ENCODE data around the gene SLC25A17.
"Not testable (repeated sequence)": the region's sequence is repeated elsewhere in the genome, so short reads cannot be mapped to it uniquely, and the experiment has no call there.

Gene SLC25A17, protein sequence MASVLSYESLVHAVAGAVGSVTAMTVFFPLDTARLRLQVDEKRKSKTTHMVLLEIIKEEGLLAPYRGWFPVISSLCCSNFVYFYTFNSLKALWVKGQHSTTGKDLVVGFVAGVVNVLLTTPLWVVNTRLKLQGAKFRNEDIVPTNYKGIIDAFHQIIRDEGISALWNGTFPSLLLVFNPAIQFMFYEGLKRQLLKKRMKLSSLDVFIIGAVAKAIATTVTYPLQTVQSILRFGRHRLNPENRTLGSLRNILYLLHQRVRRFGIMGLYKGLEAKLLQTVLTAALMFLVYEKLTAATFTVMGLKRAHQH

DNA sequence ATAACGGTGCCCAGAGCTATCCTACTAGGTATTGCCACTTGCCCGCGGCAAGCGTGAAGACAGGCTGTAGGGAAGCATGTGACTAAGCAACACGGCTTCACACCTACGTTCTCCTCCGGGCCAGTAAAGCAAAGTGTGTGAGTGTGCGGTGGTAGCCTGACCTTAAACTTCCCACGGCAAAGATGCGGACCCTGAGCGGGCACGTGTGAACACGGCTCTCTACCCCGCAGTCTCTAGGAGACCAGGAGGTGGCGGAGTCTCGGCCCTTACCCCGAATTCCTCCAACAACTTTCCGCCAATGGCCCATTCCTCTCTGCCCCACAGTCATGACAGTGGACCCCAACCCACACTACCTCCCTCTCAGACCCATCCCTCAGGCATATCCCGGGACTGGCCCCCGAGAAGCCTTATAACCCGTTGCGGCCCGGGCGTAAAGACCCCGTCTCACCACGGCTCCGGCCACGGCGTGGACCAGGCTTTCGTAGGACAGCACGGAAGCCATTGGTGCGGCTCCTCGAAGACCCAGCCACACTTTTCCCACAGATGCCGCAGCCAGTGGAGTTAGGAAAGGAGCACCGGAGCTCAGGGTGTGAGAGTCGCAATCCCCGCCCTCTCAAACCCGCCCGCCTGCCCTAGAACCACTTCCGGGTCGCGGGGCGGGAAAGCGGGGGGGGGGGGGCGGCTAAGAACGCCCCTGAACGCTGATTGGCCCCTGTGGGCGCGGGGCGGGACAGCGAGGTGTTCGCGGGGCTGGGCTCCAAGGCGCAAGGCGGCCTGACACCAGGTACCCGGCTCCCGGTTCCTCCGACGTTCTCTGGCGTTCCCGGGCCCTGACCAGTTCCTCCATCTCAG is at the start of gene SLC25A17:
Gene SLC25A17 (minus strand): TSS at position 600 of the 852 bp plus-strand sequence. CDS start 98 bp downstream, at position 502.
- peak; percentile 91 for DNase-seq (ENCODE audit: low spot score)

DNA sequence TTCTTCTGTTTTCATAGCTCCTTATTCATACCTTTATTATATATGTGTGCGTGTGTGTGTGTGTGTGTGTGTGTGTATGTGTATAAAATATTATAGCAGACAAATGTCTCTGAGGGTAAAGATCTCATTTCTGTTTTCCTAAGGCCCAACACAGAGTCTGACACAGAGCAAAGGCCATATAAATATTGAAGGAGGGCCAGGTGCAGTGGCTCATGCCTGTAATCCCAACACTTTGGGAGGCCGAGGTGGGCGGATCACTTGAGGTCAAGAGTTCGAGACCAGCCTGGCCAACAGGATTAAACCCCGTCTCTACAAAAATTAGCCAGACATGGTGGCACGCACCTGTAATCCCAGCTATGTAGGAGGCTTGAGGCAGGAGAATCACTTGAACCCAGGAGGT is 49.2 kb upstream of the SLC25A17 start:
- not testable (repeated sequence) for DNase-seq (ENCODE audit: low spot score)

DNA sequence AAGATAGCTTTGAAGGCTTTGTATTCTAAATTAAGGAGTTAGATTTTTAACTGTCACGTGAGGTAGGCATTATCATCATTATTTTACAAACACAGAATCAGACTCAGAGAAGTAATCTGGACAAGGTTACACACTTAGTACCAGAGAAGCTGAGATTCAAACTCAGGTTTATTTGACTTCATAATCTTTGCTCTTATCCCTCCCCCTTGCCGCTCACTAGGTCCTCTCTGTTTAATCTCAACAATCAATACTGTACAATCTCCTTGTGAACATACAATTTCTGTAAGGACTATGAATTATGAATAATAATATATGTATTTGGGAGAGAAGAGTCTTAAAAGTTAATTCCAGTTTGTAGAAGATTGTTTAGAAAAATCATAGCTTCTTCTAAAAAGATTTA is 48.0 kb upstream of the SLC25A17 start:
- DNase-seq (ENCODE audit: low spot score), result no peak

DNA sequence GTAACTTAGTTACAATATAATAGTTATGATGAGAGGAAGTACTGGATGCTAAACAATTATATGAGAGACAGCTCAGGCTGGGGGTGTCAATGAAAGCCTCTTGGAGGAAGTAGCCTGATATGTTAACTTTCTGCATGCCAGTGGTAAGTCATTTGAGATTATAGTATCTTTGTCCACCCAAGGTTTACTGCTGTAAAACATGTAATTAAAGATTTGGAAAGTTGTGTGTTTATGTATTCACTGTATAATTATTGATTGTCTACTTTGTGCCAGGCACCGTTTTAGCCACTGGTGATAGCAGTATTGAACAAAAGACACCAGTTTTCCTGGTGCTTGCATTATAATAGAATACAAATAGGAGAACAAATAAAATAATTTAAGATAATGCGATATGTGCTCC is 43.4 kb upstream of the SLC25A17 start:
- no peak for DNase-seq (ENCODE audit: low spot score)

DNA sequence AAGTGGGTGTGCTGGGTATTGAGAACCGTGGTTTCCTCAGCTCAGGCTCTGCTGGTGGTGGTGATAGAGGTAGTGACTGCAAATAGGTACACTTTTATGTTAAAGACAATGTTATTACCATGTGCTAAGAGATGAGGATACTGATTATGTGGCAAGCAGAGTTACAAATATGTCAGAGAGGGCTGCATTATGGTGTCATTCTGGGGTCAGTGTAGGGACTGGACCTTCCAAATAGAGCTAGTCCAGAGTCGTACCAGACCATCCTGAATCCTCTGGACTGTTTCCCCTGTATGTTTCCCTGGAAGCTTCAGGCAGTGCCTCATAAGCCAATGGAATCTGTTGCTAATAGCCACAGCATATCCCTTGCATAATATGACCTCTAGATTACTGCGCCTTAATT is 42.9 kb upstream of the SLC25A17 start, which contains the start of gene DNAJB7:
Gene DNAJB7 (minus strand): TSS at position 101 of the 400 bp plus-strand sequence. CDS start 119 bp downstream, outside the sequence.
- DNase-seq (ENCODE audit: low spot score), result no peak

DNA sequence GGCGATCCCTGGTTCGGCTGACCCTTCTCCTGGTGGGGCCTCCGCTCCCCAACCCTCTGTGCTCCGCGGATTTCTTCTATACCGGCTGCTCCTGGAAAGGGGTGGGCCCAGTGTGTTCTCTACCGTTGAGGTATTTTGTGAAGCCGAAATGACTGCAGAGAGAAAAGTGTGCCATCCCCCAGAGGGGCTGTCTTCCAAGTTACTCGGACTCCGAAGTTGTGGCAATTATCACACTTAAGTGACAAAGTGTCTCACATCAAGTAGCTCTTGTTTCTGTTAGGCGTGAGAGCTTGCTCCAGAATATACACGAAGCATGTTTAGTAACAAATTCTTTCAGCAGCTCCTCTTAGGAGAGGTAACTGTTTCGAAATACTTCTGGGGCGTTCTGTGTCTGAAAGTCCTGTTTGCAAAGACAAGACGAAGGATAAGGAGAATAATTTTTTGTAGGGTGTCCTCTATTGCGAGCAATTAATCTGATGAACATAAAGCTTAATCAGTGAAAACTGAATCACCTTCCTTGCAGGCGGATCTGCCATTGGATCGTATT is 38.2 kb upstream of the SLC25A17 start:
- no peak for DNase-seq (ENCODE audit: low spot score)

DNA sequence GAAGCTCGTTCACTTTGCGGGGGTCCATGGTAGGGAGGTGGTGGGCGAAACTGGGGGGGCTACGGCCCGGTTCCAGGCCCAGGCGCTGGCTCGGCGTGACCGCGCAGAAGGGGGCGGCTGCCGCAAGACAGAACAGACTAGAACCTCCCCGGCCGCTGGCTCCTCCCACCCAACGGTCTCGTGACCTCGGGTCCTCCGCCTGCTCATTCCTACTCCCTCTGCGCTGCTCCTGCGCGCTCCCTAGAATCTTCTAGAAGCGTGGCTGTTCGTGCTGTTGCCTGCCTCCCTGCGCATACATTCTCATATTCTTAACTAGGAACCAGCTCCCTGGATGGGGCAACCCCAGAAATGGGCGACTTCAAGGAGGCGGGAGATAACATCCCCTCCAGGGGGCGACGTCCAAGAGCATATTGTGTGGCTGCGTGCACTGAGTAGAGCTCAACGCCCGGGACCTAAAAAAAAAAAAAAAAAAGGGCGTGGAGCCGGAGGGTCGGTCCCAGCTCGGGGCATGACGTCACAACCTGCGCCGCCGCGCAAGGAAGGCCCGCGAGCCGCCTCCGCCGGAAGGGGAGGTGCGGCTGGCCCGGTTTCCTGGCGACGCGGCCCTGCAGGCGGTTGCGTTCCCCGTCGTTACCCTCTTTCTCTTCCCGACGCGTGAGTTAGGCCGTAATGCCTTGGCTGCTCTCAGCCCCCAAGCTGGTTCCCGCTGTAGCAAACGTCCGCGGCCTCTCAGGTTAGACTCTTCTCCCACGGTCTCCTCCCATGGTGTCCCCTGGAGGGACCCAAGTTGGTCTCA is 37.6 kb upstream of the SLC25A17 start, which contains the start of the genes ST13 and XPNPEP3:
Gene ST13 (minus strand): TSS at position 127 of the 796 bp plus-strand sequence. CDS start 99 bp downstream, at position 28.
Gene XPNPEP3 (plus strand): TSS at position 636 of the 796 bp plus-strand sequence. CDS start 34 bp downstream, at position 670.
- DNase-seq (ENCODE audit: low spot score), result peak; percentile 85

DNA sequence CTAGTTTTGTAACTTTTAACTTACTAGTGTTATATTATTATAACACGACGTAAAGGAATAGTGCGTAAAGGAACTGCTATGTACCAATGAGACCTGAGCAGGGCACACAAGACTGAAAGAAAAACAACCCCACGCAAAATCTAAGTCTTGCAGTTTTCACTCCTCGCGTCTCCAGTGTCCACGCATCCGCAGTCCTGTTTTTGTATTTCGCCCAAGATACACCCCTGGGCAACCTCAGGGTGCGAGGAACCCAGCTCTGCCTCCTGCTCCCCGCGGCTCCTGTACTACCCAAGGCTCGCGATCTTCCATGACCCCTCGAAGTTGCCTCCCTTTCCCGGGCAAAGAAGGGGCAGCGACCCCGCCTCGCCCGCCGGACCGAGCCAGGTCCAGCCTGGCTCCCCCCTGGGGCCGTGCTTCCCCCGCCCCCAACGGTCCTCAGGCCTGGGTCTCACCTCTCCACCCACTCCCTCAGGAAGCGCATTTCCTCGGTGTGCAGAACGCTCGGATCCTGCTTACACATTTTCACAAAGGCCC is 36.9 kb upstream of the SLC25A17 start:
- DNase-seq (ENCODE audit: low spot score), result peak; percentile 10

DNA sequence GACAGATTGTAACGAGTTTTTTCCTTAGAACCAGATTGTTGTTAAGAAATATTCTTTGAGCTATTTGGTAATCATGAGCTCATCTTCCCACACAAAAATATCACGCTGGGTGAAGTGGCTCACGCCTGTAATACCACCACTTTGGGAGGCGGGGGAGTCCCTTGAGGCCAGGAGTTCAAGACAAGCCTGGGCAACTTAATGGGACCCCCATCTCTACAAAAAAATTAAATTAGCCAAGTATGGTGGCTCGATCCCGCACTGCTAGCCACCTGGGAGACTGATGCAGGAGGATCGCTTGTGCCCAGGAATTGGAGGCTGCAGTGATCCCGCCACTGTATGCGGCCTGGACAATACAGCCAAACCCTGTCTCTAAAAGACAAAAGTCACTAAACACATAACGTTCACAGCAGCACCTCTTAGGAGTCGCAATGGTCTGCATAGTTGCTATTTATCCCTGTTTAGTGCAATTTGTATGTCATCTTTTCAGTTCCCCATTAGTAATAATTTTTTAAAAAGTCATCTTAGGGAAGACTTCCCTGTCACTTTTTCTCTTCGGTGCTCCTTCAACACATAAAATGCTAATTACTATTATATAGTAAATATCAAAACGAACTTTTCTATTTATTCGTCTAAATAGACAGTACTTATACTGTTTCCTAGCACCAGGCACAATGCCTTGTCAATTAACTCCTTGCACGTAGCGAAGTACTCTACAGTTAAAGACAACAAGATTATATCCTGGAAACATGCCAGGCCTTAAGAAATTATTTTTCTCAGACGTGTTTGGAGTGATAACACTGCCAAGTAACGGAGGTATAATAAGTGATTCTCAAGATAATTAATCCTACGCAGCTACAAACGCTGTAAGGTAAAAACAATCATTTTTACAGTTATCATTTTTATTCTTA is 36.2 kb upstream of the SLC25A17 start:
- no peak for DNase-seq (ENCODE audit: low spot score)

DNA sequence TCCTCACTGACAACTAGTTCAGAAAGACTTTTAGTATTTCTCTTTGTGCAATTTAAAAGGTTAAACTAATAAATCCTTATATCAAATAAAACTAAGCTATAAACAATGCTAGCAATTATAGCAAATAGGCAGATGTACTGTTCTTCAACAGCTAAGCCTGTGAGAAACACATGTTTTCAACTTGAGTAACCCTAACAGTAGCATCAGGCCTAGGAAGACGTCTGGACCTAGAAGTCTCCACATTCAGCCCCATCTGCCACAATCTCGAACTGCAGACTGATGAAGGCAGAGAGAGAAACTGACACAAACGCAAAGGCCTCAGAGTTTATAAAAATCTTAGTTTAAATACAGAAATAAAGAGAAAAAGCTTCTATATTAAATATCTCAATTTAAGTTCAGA is 34.8 kb upstream of the SLC25A17 start:
- DNase-seq (ENCODE audit: low spot score), result no peak

DNA sequence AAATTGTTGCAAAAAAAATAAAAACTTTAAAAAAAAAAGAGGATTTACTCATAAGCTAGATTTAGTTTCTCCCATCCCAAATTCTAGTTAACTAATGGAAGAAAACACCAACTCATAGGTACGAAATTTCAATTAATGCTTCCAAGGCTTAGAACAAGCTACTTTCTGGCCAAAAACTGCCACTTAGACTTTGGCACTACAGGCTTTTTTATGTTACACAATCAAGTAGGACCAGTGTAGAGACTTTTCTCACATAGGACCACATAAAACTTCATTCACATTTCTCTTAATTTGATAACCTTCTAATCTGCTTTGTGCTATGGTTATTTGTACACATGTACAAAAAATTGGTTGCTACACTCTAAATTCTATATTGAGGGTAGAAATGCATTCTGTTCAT is 34.2 kb upstream of the SLC25A17 start:
- no peak for DNase-seq (ENCODE audit: low spot score)

DNA sequence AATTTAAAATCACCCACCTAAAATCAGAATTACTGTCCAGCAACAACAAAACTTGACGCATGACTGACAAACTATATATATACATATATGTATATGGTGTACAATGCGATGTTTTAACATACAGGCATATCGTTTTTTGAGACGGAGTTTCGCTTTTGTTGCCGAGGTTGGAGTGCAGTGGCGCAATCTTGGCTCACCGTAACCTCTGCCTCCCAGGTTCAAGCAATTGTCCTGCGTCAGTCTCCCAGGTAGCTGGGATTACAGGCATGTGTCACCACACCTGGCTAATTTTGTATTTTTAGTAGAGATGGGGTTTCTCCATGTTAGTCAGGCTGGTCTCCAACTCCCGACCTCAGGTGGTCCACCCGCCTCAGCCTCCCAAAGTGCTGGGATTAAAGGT is 26.7 kb upstream of the SLC25A17 start:
- not testable (repeated sequence) for DNase-seq (ENCODE audit: low spot score)

DNA sequence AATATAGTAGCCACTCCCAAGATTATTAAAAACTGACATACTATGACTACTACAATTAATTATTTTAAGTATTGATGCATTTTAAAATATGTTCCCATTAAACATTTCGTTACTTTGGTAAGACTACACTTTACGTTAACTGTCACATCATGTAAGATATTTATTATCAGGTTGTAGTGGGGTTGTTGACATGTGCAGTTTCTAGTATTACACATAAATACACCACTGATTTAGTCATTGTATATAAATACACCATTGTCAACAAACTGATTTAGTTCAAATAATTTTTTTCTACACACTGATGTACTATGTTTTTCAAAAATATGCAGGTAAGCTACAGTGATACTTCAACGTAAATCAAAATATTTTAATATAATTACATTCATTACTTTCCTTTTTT is 25.8 kb upstream of the SLC25A17 start:
- no peak for DNase-seq (ENCODE audit: low spot score)

DNA sequence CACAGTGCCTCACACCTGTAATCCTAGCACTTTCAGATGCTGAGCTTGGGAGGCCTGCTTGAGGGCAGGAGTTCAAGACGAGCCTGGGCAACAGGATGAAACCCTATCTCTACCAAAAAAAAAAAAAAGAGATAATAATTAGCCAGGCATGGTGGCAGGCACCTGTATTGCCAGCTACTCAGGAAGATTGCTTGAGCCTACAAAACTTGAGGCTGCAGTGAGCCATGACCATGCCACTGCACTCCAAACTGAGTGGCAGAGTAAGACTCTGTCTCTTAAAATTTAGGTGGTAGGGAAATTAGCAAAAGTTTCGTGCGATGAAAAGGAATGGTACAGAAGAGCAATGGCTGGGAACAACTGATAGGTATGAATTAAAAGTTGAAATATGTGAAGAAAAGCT is 19.3 kb upstream of the SLC25A17 start:
- DNase-seq (ENCODE audit: low spot score), result no peak

DNA sequence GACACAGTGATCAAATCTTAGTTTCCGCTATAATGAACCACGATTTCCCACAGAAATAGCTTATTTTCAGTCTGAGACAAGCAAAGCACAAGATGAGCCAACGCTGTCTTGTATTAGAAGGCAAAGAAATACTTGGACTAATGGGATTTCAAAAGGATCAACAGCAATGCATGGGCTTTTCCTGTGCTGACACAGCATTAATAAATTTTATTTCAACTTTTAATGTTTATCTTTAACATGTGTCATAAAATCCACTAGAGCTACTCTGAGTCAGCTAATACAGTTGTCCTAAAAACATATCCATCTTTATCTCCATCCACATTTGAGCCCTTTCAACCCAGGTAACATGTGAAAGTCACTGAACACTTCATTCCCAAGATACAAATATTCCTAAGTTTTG is 15.5 kb upstream of the SLC25A17 start:
- DNase-seq (ENCODE audit: low spot score), result no peak

DNA sequence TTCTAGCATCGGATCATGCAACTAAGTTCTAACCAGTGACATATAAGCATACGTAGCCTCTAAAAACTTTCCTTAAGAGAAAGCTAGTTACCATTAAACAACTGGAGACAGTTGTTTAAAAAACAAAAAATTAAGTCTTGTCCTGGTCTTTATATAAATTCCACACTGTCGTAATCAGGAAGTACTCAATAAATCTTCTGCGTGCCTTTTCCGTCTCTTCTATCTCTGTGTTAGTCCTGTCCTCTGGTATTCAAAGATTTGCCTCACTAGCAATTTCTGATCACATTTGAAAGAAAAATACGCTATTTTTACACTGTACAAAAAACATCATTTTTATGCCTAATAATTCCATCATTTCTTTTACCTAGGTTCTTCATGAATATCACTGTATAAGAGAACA is 10.0 kb upstream of the SLC25A17 start:
- no peak for DNase-seq (ENCODE audit: low spot score)

DNA sequence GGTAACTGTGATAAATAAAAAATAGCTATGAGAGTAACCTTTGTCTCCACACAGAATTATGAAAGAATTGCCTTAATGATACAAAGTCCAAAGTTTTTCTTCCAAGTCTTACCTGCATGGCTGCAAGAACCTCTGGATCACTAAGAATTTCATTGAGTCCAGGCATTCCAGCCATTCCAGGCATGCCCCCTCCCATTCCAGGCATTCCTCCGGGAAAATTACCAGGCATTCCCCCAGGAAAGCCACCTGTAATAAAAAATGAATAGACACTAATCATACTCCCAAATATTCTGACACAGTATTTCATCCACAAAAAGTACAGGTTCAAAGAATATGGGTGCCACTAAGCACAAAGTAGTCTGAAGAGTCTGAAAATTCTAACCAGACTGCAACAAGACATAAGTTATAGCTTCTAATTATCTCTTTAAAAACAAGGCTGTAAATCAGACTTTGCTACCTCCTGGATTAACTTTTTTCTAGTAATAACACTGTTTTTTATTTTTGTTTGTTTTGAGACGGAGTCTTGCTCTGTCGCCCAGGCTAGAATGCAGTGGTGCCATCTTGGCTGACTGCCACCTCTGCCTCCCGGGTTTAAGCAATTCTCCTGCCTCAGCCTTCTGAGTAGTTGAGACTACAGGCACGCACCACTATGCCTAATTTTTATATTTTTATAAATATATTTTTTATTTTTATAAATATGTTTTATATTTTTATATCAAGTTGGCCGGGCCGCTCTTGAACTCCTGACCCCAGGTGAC is 8.0 kb upstream of the SLC25A17 start:
- no peak for DNase-seq (ENCODE audit: low spot score)

DNA sequence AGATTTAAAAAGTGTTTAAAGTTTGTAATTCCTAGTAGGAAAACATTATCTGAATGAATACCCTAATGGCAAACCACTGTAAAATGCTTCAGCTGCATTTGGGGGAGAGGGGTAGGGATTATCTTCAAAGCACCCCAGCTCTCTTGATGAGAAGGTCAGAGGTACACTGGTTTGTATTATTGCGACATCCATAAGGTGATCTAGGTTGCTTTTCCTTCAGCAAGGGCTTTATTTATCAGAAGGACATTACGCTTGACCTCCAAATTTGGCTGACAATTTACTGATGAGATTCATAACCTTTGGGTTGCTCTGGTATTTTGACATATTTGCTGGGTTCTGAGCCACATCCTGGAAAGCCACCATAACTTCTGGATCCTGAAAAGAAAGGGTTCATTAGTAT is 7.1 kb upstream of the SLC25A17 start:
- not testable (repeated sequence) for DNase-seq (ENCODE audit: low spot score)

DNA sequence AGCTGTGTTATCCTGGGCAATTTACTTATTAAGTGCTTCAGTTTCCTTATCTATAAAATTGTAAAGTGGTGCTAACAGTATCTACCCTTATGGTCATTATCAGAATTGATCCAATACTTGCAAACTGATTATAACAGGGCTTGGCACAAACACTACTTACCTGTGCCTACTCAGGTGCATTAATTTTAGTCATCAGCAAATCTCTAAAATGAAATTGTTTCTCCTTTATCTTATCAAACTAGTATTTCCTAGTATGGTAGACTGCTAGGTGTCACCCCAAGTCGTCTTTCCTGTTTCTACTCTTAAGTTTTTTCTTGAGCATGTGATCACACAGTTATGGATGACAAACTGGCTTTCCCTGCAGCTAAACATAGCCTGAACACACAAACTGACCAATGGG is 4.3 kb upstream of the SLC25A17 start:
- no peak for DNase-seq (ENCODE audit: low spot score)
